Osteocyte (in vitro differentiated cells): Measurements from ENCODE around the gene GCDH. TPM values are rescaled to one million over a fixed set of nuclear protein-coding genes. Genes with fewer than 3 reads are reported as not detected.

ENCODE experiments used
- DNase-seq: peaks from one replicate; pipeline ENCODE4 v3.0.0; 2021; ENCODE audit warnings: mixed read lengths; ENCODE audit not compliant: unreplicated experiment; ENCODE audit errors: extremely low spot score
- H3K27ac Mint-ChIP-seq: one replicate; pipeline ENCODE4 v1.8.0; 2021; ENCODE audit warnings: mild to moderate bottlenecking, mixed read lengths; ENCODE audit not compliant: unreplicated experiment
- H3K27me3 Mint-ChIP-seq: one replicate; pipeline ENCODE4 v1.8.0; 2021; ENCODE audit warnings: mixed read lengths; ENCODE audit not compliant: unreplicated experiment
- H3K36me3 Mint-ChIP-seq: one replicate; pipeline ENCODE4 v1.8.0; 2021; ENCODE audit warnings: mixed read lengths; ENCODE audit not compliant: unreplicated experiment
- H3K4me1 Mint-ChIP-seq: one replicate; pipeline ENCODE4 v1.8.0; 2021; ENCODE audit warnings: mixed read lengths; ENCODE audit not compliant: unreplicated experiment
- H3K4me3 Mint-ChIP-seq: one replicate; pipeline ENCODE4 v1.8.0; 2021; ENCODE audit warnings: mild to moderate bottlenecking, moderate library complexity, mixed read lengths; ENCODE audit not compliant: unreplicated experiment
- H3K9me3 Mint-ChIP-seq: one replicate; pipeline ENCODE4 v1.8.0; 2021; ENCODE audit warnings: mixed read lengths; ENCODE audit not compliant: unreplicated experiment
- CTCF ChIP-seq: fragments of 200-600 bp; sonication (generic); IDR thresholded peaks from 2 replicates; pipeline ENCODE4 v1.5.0; 2021; ENCODE audit warnings: antibody characterized with exemption, mild to moderate bottlenecking, moderate library complexity
- total RNA-seq: library from RNA; stranded (reverse); gene quantifications from 2 replicates; pipeline ENCODE4 v1.2.1, GENCODE V29; 2021

The GCDH gene
- total RNA-seq, 1 donor from 2014 or later, result 23.1 TPM

GRCh38 chr19:12868540-12869112, 22.3 kb upstream of the GCDH start:
- H3K4me3 Mint-ChIP-seq, result no peak overlapping the region

GRCh38 chr19:12871681-12872080, 19.3 kb upstream of the GCDH start:
- peaks cover 12% of the 10 kb centered on the region for H3K36me3 Mint-ChIP-seq
- TF ChIP-seq CTCF, result no peak
- no peaks in the 10 kb centered on the region for H3K27me3 Mint-ChIP-seq
- no peaks in the 10 kb centered on the region for H3K9me3 Mint-ChIP-seq
- peaks cover 5% of the 10 kb centered on the region for H3K4me1 Mint-ChIP-seq
- H3K4me3 Mint-ChIP-seq, result no peak overlapping the region
- no peak overlapping the region for H3K27ac Mint-ChIP-seq
- DNase-seq, result no peak

More at GRCh38 chr19:12868540-12869112, 22.3 kb upstream of the GCDH start:
- H3K27ac Mint-ChIP-seq, result no peak overlapping the region
- peaks cover under 1% of the 10 kb centered on the region for H3K27me3 Mint-ChIP-seq
- H3K9me3 Mint-ChIP-seq, result no peaks in the 10 kb centered on the region
- no peak for TF ChIP-seq CTCF
- peaks cover 7% of the 10 kb centered on the region for H3K36me3 Mint-ChIP-seq
- DNase-seq, result no peak
- H3K4me1 Mint-ChIP-seq, result peaks cover 5% of the 10 kb centered on the region

GRCh38 chr19:12872255-12872654, 18.7 kb upstream of the GCDH start:
- no peaks in the 10 kb centered on the region for H3K9me3 Mint-ChIP-seq
- no peak for TF ChIP-seq CTCF
- no peak overlapping the region for H3K4me3 Mint-ChIP-seq
- H3K36me3 Mint-ChIP-seq, result peaks cover 12% of the 10 kb centered on the region
- H3K27me3 Mint-ChIP-seq, result no peaks in the 10 kb centered on the region
- peaks cover 2% of the 10 kb centered on the region for H3K4me1 Mint-ChIP-seq
- no peak overlapping the region for H3K27ac Mint-ChIP-seq
- no peak for DNase-seq

- Mint-ChIP-seq H3K4me3 (no peak overlapping the region), H3K4me1 (no peaks in the 10 kb centered on the region), H3K27me3 (no peaks in the 10 kb centered on the region), H3K9me3 (no peaks in the 10 kb centered on the region), H3K36me3 (peaks cover 16% of the 10 kb centered on the region), H3K27ac (no peak overlapping the region)
- DNase-seq, result no peak
- no peak for TF ChIP-seq CTCF
These were observed 17.7 kb upstream of the GCDH start for GRCh38 chr19:12872941-12873890.
